Natural killer cell treated with Interleukin-12 subunit alpha and Interleukin-12 subunit beta and Interleukin-15 and Interleukin-18, amount 100 ng/mL, for 72 hours (primary cell): Measurements from ENCODE around the gene TRABD. TPM values are rescaled to one million over a fixed set of nuclear protein-coding genes. Genes with fewer than 3 reads are reported as not detected.
"Not testable (repeated sequence)": the region's sequence is repeated elsewhere in the genome, so short reads cannot be mapped to it uniquely, and the experiment has no call there.

Experiments used
- ATAC-seq, 2 donors: fragments of 150-1000 bp; cut with Tn5 transposase in 1 of 2; sonication (Bioruptor Pico), chemical (Tn5 transposase) in 1 of 2; 2 replicates each; pipeline ENCODE4 v1.10.0; 2021
- DNase-seq: peaks from one replicate; pipeline ENCODE4 v3.0.0; 2022; ENCODE audit warnings: low spot score
- H3K27ac Mint-ChIP-seq, 2 donors: 1 replicate in 1 of 2; 2 replicates in 1 of 2; pipeline ENCODE4 v1.8.0; 2022; ENCODE audit warnings: mixed read lengths in 2 of 2, mild to moderate bottlenecking in 1 of 2, moderate library complexity in 1 of 2
- H3K27me3 Mint-ChIP-seq, 2 donors: 1 replicate in 1 of 2; 2 replicates in 1 of 2; pipeline ENCODE4 v1.8.0; 2022; ENCODE audit warnings: mixed read lengths in 2 of 2
- H3K36me3 Mint-ChIP-seq: one replicate; pipeline ENCODE4 v1.8.0; 2022; ENCODE audit warnings: mixed read lengths
- H3K4me1 Mint-ChIP-seq, 2 donors: 1 replicate in 1 of 2; 2 replicates in 1 of 2; pipeline ENCODE4 v1.8.0; 2022; ENCODE audit warnings: low read depth in 2 of 2, mixed read lengths in 2 of 2, mild to moderate bottlenecking in 1 of 2
- H3K4me3 Mint-ChIP-seq: one replicate; pipeline ENCODE4 v1.8.0; 2022; ENCODE audit warnings: mixed read lengths
- H3K9me3 Mint-ChIP-seq: 2 replicates; pipeline ENCODE4 v1.8.0; 2022; ENCODE audit warnings: mixed read lengths
- total RNA-seq, 2 donors: library from RNA; stranded (reverse); gene quantifications; one replicate each; pipeline ENCODE4 v1.2.3, GENCODE V29; 2022

TRABD gene
- total RNA-seq, 2 donors from 2014 or later, result 71.0 to 139 TPM

DNA sequence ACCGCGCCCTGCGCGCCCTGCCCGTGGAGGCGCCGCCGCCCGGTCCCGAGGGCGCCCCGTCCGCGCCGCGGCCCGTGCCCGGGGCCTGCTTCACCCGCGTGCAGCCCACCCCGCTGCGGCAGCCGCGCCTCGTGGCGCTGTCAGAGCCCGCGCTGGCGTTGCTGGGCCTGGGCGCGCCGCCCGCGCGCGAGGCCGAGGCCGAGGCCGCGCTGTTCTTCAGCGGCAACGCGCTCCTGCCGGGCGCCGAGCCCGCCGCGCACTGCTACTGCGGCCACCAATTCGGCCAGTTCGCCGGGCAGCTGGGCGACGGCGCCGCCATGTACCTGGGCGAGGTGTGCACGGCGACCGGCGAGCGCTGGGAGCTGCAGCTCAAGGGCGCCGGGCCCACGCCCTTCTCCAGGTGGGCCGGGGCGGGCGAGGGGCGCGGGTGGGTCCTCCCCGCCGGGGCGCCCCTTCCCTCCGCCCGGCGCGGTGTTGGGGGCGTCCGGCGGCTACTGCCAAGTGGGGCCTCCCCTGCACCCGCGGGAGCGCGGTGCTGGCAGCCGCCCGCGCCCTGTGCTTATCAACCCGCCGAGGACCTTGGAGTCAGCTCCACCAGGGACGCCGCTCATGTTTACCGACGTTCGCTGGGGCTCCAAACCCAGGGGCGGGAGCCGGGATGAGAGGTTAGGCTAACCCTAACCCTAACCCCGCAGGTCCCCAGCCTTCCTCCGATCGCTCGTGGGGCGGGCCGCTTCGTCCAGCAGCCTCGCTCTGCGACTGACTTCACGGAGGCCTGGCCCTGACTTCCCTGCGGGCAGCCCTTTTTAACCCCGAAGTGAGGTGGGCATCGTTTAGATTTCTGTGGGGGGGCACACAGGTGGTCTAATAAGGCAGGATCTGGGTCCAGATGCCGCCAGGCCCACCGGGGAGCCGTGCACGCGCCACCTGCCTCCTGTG is 15.7 kb downstream of the TRABD start:
- ATAC-seq (peak; percentile 59 to 63), DNase-seq (no peak)
- peaks cover 10% of the 10 kb centered on the region for H3K36me3 Mint-ChIP-seq
- peak overlapping the region; percentile 16 to 56 for H3K27ac Mint-ChIP-seq
- peaks cover 13% of the 10 kb centered on the region in 2 donors for H3K4me1 Mint-ChIP-seq
- H3K4me3 Mint-ChIP-seq, result peak overlapping the region; percentile 81
- H3K27me3 Mint-ChIP-seq, result no peaks in the 10 kb centered on the region
- no peaks in the 10 kb centered on the region for H3K9me3 Mint-ChIP-seq

- H3K27me3 Mint-ChIP-seq, result no peaks in the 10 kb centered on the region
- peaks cover 13% of the 10 kb centered on the region in 2 donors for H3K4me1 Mint-ChIP-seq
- H3K36me3 Mint-ChIP-seq, result peaks cover 10% of the 10 kb centered on the region
- no peaks in the 10 kb centered on the region for H3K9me3 Mint-ChIP-seq
- peak overlapping the region; percentile 81 for H3K4me3 Mint-ChIP-seq
- peak overlapping the region; percentile 16 to 56 for H3K27ac Mint-ChIP-seq
- no peak for ATAC-seq
- DNase-seq, result no peak
Measured at GRCh38 chr22:50202130-50202666, 16.5 kb downstream of the TRABD start.

- no peak overlapping the region for H3K4me3 Mint-ChIP-seq
- ATAC-seq (no peak), DNase-seq (no peak)
- H3K27ac Mint-ChIP-seq, result no peak overlapping the region
- H3K27me3 Mint-ChIP-seq, result no peaks in the 10 kb centered on the region
- no peaks in the 10 kb centered on the region for H3K9me3 Mint-ChIP-seq
- H3K36me3 Mint-ChIP-seq, result peaks cover 10% of the 10 kb centered on the region
- peaks cover 13% of the 10 kb centered on the region in 2 donors for H3K4me1 Mint-ChIP-seq
Measured at GRCh38 chr22:50203288-50203687, 17.6 kb downstream of the TRABD start.

DNA sequence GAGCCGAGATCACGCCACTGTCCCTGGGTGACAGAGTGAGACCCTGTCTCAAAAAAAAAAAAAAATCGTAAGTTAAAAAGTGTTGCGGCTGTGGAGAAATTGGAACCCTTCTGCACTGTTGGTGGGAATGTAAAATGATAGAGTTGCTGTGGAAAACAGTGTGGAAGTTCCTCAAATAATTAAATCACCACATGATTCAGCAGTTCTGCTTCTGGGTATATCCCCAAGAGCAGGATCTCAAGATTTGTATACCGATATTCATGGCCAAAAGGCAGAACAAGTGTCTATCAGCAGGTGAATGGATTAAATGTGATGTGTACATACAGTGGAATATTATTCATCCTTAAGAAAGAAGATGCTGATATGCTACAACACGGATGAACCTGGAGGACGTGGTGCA is 18.9 kb downstream of the TRABD start:
- Mint-ChIP-seq H3K36me3 (peaks cover 10% of the 10 kb centered on the region), H3K4me1 (peaks cover 13% of the 10 kb centered on the region in 2 donors), H3K27ac (no peak overlapping the region), H3K4me3 (no peak overlapping the region), H3K27me3 (no peaks in the 10 kb centered on the region), H3K9me3 (no peaks in the 10 kb centered on the region)
- ATAC-seq (no peak), DNase-seq (no peak)

DNA sequence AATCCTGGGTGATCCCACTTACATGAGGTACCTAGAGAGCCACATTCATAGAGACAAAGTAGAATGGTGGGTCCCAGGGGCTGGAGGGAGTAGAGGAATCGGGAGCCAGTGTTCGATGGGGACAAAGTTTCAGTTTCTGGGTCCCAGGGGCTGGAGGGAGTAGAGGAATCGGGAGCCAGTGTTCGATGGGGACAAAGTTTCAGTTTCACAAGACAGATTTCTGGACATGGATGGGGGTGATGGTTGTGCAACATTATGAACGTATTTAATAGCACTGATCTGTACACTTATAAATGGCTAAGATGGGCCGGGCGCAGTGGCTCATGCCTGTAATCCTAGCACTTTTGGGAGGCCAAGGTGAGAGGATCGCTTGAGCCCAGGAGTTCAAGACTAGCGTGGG is 19.3 kb downstream of the TRABD start:
- H3K9me3 Mint-ChIP-seq, ATAC-seq, H3K27me3 Mint-ChIP-seq, DNase-seq, H3K27ac Mint-ChIP-seq, H3K4me3 Mint-ChIP-seq, H3K36me3 Mint-ChIP-seq: not testable (repeated sequence)
- H3K4me1 Mint-ChIP-seq, result peaks cover 17% of the 10 kb centered on the region in 2 donors

DNA sequence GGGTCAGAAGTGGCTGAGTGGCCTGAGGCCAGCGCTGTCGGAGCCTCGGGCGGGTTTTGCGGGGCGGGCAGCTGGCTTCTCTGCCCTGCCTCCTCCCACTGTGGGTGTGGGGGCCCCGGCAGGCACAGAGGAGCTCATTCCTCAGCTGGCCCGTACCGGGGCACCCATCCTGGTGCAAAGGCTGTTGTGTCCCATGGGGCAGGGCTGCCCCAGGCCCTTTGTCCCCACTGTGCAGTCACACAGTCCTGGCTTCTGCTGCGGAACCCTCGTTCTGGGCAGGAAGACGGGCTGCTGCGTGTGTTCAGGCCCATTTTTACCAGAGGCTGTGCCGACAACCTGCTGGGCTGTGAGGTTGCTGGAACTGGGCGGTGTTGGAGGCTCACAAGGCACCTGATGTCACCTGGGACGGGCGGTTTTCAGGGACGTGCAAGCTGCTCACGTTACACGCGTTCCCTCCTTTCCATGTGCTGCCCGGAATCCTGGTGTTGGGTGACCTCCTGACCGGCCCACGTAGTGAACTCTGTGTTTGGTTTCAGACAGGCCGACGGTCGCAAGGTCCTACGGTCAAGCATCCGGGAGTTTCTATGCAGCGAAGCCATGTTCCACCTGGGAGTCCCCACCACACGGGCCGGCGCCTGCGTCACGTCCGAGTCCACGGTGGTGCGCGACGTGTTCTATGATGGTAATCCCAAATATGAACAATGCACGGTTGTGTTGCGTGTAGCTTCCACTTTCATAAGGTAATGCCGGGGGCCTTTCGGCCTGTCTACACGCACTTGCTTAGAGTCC is 20.3 kb downstream of the TRABD start:
- peaks cover 10% of the 10 kb centered on the region for H3K36me3 Mint-ChIP-seq
- H3K4me3 Mint-ChIP-seq, result no peak overlapping the region
- H3K27ac Mint-ChIP-seq, result no peak overlapping the region
- H3K4me1 Mint-ChIP-seq, result peaks cover 18% of the 10 kb centered on the region in 2 donors
- no peaks in the 10 kb centered on the region for H3K9me3 Mint-ChIP-seq
- DNase-seq (no peak), ATAC-seq (no peak)
- H3K27me3 Mint-ChIP-seq, result no peaks in the 10 kb centered on the region

DNA sequence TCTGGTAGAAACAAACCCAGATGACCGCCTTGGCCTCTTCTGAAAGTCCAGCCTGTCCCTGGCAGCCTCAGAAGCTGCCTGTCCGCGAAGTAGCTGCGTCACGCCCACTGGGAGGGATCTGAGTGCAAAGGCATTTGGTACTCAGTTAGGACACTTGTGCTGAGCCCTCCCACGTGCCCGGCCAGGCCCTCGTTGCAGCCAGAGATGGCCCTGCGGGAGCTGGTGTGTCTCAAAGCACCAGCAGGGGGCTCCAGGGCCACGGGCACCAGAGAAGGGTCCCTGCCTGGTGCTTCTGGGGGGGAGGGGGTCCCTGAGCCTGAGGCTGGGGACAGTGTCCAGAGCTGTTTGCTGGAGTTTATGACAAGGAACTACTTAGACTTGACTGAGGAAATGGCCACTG is 20.9 kb downstream of the TRABD start:
- DNase-seq, result no peak
- peaks cover 18 to 22% of the 10 kb centered on the region in 2 donors for H3K4me1 Mint-ChIP-seq
- H3K4me3 Mint-ChIP-seq, result no peak overlapping the region
- H3K27ac Mint-ChIP-seq, result no peak overlapping the region
- H3K27me3 Mint-ChIP-seq, result no peaks in the 10 kb centered on the region
- no peak for ATAC-seq
- no peaks in the 10 kb centered on the region for H3K9me3 Mint-ChIP-seq
- H3K36me3 Mint-ChIP-seq, result peaks cover 10% of the 10 kb centered on the region

DNA sequence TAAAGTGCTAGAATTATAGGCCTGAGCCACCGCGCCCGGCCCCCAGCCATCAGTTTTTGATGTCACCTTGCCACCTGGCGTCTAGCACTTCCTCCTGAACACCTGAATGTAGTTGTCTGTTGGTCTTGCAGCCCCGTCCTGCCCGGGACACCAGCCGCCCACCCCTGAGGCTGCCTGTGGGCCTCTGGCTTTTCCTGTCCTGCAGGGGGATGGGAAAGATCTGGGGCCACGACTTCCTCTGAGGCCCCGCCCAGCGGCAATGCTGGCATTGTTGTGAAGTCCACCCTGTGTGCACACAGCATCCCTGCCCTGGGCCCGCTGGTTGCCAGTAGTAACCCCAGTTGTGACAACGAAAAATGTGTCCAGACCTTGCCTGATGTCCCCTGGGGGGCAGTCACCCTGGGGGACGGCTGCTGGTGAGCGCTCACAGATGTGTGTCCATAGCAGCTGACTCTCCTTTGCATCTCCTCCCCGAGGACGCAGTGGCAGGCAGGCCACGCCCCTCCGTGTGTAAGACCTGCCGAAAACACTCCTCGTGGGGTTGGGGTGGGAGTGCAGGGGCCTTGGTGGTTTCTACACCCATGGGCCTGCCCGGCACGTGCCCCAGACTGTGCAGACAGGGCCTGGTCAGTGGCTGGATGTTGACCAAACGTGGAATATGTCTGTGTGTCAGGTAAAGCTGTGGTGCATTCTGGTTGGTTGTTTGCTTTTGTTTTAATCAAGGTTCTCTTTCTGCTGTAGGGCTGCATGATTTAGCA is 21.8 kb downstream of the TRABD start:
- DNase-seq (no peak), ATAC-seq (no peak)
- Mint-ChIP-seq H3K36me3 (peaks cover 11% of the 10 kb centered on the region), H3K9me3 (no peaks in the 10 kb centered on the region), H3K27ac (no peak overlapping the region), H3K4me1 (peaks cover 12 to 21% of the 10 kb centered on the region in 2 donors), H3K4me3 (no peak overlapping the region), H3K27me3 (no peaks in the 10 kb centered on the region)

DNA sequence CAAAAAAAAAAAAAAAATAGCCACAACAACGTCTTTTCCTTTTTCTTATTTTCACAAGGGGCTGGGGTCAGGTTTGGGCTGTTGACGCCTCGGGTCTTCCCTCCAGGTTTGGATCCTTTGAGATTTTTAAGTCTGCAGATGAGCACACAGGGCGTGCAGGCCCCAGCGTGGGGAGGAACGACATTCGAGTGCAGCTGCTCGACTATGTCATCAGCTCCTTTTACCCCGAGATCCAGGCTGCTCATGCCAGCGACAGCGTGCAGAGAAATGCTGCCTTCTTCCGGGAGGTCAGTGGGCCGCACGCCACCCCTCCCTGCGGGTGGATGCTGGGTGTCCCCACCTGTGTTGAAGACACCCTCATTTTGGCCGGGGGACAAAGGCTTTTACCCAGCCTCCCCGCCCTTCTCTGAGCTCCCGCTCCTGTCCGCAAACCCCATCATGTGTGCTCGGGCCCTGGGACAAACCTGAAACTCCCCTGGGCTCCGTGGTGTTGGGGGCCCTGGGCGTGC is 22.8 kb downstream of the TRABD start:
- no peak overlapping the region for H3K4me3 Mint-ChIP-seq
- H3K4me1 Mint-ChIP-seq, result peaks cover 12 to 25% of the 10 kb centered on the region in 2 donors
- H3K36me3 Mint-ChIP-seq, result peaks cover 12% of the 10 kb centered on the region
- DNase-seq, result no peak
- ATAC-seq, result no peak
- H3K27me3 Mint-ChIP-seq, result no peaks in the 10 kb centered on the region
- H3K27ac Mint-ChIP-seq, result no peak overlapping the region
- no peaks in the 10 kb centered on the region for H3K9me3 Mint-ChIP-seq

DNA sequence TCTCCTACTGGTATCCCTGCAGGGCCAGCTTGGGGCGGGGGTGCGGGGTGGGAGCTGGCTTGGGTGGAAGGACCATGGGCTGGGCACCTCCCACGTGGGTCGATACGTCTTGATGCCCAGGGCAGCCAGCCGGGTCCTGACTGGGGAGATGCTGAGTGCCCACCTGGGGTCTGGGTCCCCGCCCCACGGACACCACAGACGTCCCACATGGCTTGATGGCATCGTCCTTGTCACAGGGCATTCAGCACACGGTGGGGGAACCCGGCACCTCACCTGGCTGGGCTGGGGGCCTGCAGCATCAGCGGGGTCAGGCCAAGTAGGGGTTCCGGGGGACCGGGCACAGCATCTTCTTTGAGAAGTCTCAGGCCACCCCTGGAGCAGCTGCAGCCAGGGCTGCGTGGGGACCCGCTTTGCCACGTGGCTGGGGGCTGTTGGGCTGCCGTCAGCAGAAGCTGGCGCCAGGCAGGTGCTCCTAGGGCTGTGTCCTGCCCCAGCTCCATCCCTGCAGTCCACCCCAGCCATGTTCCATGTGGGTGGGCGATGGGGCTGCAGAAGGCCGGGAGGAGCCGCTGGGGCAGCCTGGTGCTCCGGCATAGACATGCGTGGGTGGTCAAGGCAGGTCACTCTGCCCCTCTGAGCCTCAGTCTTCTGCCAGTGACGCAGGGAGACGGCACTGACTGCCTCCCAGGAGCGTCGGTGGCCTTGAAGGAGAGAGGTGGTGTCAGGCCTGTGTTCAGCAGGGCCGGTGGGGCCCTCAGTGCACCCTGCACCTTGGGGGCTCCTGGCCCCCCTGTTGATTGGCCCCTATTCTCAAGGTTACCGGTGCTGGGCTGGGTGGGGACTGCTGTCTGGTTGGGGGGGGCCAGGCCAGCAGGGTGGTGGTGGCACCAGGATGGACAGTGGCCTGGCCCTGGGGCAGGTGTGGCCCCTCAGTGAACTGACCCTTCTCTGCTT is 23.5 kb downstream of the TRABD start:
- ATAC-seq (peak; percentile 21 to 46), DNase-seq (no peak)
- Mint-ChIP-seq H3K27me3 (no peaks in the 10 kb centered on the region), H3K4me1 (peaks cover 12 to 25% of the 10 kb centered on the region in 2 donors), H3K4me3 (no peak overlapping the region), H3K9me3 (no peaks in the 10 kb centered on the region), H3K27ac (no peak overlapping the region), H3K36me3 (peaks cover 7% of the 10 kb centered on the region)

DNA sequence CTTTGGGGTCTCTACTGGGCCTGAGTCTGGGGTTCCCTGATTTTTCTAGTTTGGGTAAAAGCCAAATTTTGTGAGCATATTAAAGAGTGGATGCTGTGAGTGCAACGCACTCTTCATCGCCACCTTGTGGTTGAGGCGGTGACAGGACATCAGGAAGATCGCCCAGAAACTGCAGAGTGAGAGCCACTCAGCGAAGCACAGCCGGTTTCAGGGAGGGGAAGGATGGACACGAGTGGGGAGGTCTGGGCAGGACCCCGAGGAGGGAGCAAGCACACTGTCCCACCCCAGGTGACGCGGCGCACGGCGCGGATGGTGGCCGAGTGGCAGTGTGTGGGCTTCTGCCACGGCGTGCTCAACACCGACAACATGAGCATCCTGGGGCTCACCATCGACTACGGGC is 24.2 kb downstream of the TRABD start:
- no peak overlapping the region for H3K4me3 Mint-ChIP-seq
- H3K27ac Mint-ChIP-seq, result no peak overlapping the region
- peaks cover 10% of the 10 kb centered on the region for H3K36me3 Mint-ChIP-seq
- no peak for DNase-seq
- H3K9me3 Mint-ChIP-seq, result no peaks in the 10 kb centered on the region
- H3K27me3 Mint-ChIP-seq, result no peaks in the 10 kb centered on the region
- peaks cover 12 to 24% of the 10 kb centered on the region in 2 donors for H3K4me1 Mint-ChIP-seq
- peak; percentile 57 to 64 for ATAC-seq

- H3K27ac Mint-ChIP-seq, result no peak overlapping the region
- peaks cover 10 to 23% of the 10 kb centered on the region in 2 donors for H3K4me1 Mint-ChIP-seq
- H3K4me3 Mint-ChIP-seq, result no peak overlapping the region
- H3K27me3 Mint-ChIP-seq, result no peaks in the 10 kb centered on the region
- no peaks in the 10 kb centered on the region for H3K9me3 Mint-ChIP-seq
- ATAC-seq, result no peak
- peaks cover 13% of the 10 kb centered on the region for H3K36me3 Mint-ChIP-seq
- no peak for DNase-seq
Measured at GRCh38 chr22:50210378-50211139, 24.8 kb downstream of the TRABD start.
